Panc1 (cell line): ENCODE results near the gene FADS2. TPM values are rescaled to one million over a fixed set of nuclear protein-coding genes. Genes with fewer than 3 reads are reported as not detected.
A peak's percentile ranks its signal among the peaks of the same experiment; 100 is the strongest.

Source experiments
- ATAC-seq: fragments of 200-7000 bp; cut with Tn5 transposase; 2 replicates; pipeline ENCODE4 v1.9.1; 2020; ENCODE audit warnings: mild to moderate bottlenecking, moderate library complexity
- BruUV-seq: library from RNA; stranded (reverse); fragments of 400-500 nt; replicated peaks from 2 replicates; lab custom pipeline; 2021; lab: Mats Ljungman, UMichigan
- CTCF ChIA-PET: fragments of 300-600 bp; sonication (Branson Sonifier 250); formaldehyde crosslinking; loops from one replicate; lab custom pipeline; 2022; ENCODE audit warnings: antibody characterized with exemption; lab: Charles Lee
- POLR2A ChIA-PET: fragments of 300-600 bp; sonication (Branson Sonifier 250); formaldehyde crosslinking; loops from one replicate; lab custom pipeline; 2022; ENCODE audit warnings: antibody characterized with exemption; lab: Charles Lee
- DNase-seq: peaks from one replicate; pipeline ENCODE4 v3.0.0-alpha.2; 2010; ENCODE audit warnings: low read depth, low spot score
- H3K27ac ChIP-seq: 2 replicates; pipeline ENCODE4 v1.5.1; 2011; ENCODE audit warnings: mild to moderate bottlenecking, low read length, inconsistent platforms
- H3K27me3 ChIP-seq: fragments of 200-500 bp; sonication (Bioruptor generic); 2 replicates; pipeline ENCODE4 v1.6.0; 2014; ENCODE audit warnings: low read length, inconsistent platforms; ENCODE audit not compliant: control insufficient read depth, insufficient read depth
- H3K36me3 ChIP-seq: fragments of 200-500 bp; sonication (Bioruptor generic); 2 replicates; pipeline ENCODE4 v1.5.1; 2014; ENCODE audit warnings: inconsistent platforms, mild to moderate bottlenecking, low read length, moderate library complexity; ENCODE audit not compliant: control insufficient read depth, insufficient read depth
- H3K4me1 ChIP-seq: 2 replicates; pipeline ENCODE4 v1.5.1; 2011; ENCODE audit warnings: inconsistent platforms, mild to moderate bottlenecking, low read length, moderate library complexity; ENCODE audit not compliant: control insufficient read depth, insufficient read depth
- H3K4me3 ChIP-seq, 2 experiments: 2 replicates each; pipeline ENCODE4 v1.5.1; 2011 to 2012; ENCODE audit warnings: low read depth in 2 of 2, low read length in 2 of 2, mild to moderate bottlenecking in 2 of 2, inconsistent platforms in 1 of 2, moderate library complexity in 1 of 2
- H3K9me3 ChIP-seq: fragments of 200-500 bp; sonication (Bioruptor generic); 2 replicates; pipeline ENCODE4 v1.5.1; 2014; ENCODE audit warnings: low read depth, mild to moderate bottlenecking, inconsistent platforms, low read length, moderate library complexity; ENCODE audit not compliant: control insufficient read depth, insufficient read depth
- POLR2AphosphoS5 ChIP-seq: IDR thresholded peaks from 2 replicates; pipeline ENCODE4 v1.6.1; 2012; ENCODE audit warnings: mild to moderate bottlenecking, low read depth, low read length, moderate library complexity
- SIN3A ChIP-seq: IDR thresholded peaks from 2 replicates; pipeline ENCODE4 v1.6.1; 2012; ENCODE audit warnings: low read depth, mild to moderate bottlenecking, low read length, moderate library complexity, borderline replicate concordance; ENCODE audit not compliant: insufficient read depth
- TCF7L2 ChIP-seq: IDR thresholded peaks from 2 replicates; pipeline ENCODE4 v1.6.1; 2011; ENCODE audit warnings: mild to moderate bottlenecking, low read depth, low read length, inconsistent platforms
- in situ Hi-C: cut with HindIII; loops from 2 replicates; pipeline ENCODE4 v1.10.0; 2016; ENCODE audit warnings: low sequenced_read_pairs, low pct_unique_long_range_greater_than_20kb
- intact Hi-C: fragments of 100-400 bp; cut with micrococcal nuclease; formaldehyde crosslinking; loops from one replicate; pipeline ENCODE4 v1.10.0; 2022; ENCODE audit not compliant: unreplicated experiment
- total RNA-seq: library from RNA; stranded (reverse); gene quantifications from one replicate; pipeline ENCODE4 v1.2.1, GENCODE V29; 2021; ENCODE audit not compliant: unreplicated experiment
- TF ChIP-seq, protein P1 (sequence below): fragments of 450-650 bp; IDR thresholded peaks from 2 replicates; pipeline ENCODE4 v1.5.1; 2017; ENCODE audit warnings: mild to moderate bottlenecking
- TF ChIP-seq, protein P2 (sequence below), 2 experiments: IDR thresholded peaks; 2 replicates each; pipeline ENCODE4 v1.6.1; 2011 to 2012; ENCODE audit warnings: low read depth in 2 of 2, control low read depth in 1 of 2, low read length in 1 of 2, mild to moderate bottlenecking in 1 of 2, moderate library complexity in 1 of 2; ENCODE audit not compliant: insufficient read depth in 1 of 2

FADS2 gene
- total RNA-seq, 1 experiment from 2014 or later: 679 TPM

DNA sequence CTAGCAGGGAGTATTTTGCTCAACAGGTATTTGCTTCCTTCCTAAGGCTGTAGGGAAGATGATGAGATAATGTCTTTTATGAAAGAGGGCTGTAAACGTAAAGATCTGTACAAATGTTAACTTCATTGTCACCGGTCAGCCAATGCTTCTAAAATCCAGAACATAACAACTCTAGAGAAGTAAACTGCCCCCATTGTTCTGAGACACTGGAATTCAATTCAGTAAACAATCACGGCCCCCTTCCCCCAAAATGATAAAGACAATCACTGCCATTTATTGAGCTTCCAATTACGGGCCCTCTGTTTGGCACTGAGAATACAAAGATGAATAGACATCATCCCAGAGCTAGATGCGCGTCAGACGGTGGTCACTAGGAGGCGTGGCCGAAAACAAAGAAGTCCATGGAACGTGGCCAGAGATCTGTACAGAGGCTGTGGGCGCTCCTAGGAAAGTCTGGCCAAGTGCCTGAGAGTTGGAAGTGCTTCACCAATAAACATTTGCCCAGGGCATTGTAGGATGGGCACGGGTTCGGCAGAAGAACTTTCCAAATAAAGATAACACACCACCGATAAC lies 36.3 kb upstream of the FADS2 start:
- intact Hi-C loops (no loop called here), in situ Hi-C loops (no loop called here)
- CTCF ChIA-PET: no interaction called here
- TSS peak; percentile 93 for BruUV-seq
- Histone ChIP-seq H3K27me3 (no peaks in the 10 kb centered on the region), H3K4me1 (peaks cover 4% of the 10 kb centered on the region), H3K4me3 (peak overlapping the region; percentile 99), H3K36me3 (peaks cover 7% of the 10 kb centered on the region; the same call in 1 of the 2 replicates), H3K9me3 (no peaks in the 10 kb centered on the region), H3K27ac (peak overlapping the region; percentile 99)
- ATAC-seq (peak; percentile 36), DNase-seq (no peak)
- POLR2A ChIA-PET: no interaction called here
- no peak for TF ChIP-seq SIN3A
- TF ChIP-seq, protein P1, sequence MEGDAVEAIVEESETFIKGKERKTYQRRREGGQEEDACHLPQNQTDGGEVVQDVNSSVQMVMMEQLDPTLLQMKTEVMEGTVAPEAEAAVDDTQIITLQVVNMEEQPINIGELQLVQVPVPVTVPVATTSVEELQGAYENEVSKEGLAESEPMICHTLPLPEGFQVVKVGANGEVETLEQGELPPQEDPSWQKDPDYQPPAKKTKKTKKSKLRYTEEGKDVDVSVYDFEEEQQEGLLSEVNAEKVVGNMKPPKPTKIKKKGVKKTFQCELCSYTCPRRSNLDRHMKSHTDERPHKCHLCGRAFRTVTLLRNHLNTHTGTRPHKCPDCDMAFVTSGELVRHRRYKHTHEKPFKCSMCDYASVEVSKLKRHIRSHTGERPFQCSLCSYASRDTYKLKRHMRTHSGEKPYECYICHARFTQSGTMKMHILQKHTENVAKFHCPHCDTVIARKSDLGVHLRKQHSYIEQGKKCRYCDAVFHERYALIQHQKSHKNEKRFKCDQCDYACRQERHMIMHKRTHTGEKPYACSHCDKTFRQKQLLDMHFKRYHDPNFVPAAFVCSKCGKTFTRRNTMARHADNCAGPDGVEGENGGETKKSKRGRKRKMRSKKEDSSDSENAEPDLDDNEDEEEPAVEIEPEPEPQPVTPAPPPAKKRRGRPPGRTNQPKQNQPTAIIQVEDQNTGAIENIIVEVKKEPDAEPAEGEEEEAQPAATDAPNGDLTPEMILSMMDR: no peak
- TF ChIP-seq, protein P2, sequence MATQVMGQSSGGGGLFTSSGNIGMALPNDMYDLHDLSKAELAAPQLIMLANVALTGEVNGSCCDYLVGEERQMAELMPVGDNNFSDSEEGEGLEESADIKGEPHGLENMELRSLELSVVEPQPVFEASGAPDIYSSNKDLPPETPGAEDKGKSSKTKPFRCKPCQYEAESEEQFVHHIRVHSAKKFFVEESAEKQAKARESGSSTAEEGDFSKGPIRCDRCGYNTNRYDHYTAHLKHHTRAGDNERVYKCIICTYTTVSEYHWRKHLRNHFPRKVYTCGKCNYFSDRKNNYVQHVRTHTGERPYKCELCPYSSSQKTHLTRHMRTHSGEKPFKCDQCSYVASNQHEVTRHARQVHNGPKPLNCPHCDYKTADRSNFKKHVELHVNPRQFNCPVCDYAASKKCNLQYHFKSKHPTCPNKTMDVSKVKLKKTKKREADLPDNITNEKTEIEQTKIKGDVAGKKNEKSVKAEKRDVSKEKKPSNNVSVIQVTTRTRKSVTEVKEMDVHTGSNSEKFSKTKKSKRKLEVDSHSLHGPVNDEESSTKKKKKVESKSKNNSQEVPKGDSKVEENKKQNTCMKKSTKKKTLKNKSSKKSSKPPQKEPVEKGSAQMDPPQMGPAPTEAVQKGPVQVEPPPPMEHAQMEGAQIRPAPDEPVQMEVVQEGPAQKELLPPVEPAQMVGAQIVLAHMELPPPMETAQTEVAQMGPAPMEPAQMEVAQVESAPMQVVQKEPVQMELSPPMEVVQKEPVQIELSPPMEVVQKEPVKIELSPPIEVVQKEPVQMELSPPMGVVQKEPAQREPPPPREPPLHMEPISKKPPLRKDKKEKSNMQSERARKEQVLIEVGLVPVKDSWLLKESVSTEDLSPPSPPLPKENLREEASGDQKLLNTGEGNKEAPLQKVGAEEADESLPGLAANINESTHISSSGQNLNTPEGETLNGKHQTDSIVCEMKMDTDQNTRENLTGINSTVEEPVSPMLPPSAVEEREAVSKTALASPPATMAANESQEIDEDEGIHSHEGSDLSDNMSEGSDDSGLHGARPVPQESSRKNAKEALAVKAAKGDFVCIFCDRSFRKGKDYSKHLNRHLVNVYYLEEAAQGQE (IDR thresholded peaks at IDR 0.05; ENCODE audit: insufficient read depth in 1 of 2, low read depth in 2 of 2, low read length in 1 of 2): no peak
- TF ChIP-seq TCF7L2: no peak
- no peak for TF ChIP-seq POLR2AphosphoS5

DNA sequence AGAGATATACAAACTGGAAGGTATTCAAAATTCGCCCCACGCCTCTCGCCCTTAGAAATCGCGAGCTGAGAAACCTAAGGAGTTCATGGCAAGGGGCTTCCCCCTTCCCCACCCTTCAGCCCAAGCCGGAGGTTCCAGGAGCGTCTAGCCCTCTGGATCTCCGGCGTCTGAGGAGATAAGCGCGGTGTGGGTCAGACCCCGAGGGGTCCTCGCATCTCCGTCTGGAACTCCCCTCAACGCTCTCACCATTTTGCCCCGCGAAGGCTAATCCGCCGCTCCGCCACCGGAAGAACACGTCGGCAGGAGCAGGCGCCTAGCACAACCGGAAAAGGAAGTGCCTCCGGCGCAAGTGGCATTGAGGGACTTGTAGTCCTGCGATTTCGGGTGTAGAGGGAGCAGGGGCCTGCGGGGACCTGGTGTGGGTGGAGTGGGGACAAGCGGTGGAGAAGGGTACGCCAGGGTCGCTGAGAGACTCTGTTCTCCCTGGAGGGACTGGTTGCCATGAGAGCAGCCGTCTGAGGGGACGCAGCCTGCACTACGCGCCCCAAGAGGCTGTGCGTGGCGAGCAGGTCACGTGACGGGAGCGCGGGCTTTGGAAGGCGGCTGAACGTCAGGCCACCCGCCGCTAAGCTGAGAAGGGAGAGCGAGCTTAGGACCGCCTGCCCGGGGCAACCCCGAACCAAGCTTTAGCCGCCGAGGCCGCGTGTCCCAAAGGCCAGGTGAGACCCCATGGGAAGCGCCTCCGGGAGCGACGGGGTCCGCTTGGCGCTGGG lies 35.6 kb upstream of the FADS2 start, which contains the start of the genes FEN1 and TMEM258:
Gene FEN1, plus strand, starts transcription at position 602 of the 773 bp plus-strand sequence. CDS start 2,451 bp downstream, outside the sequence.
Gene TMEM258, minus strand, starts transcription at position 290 of the 773 bp plus-strand sequence. Its CDS starts 41 bp downstream, at position 249.
- CTCF ChIA-PET: no interaction called here
- BruUV-seq: no TSS peak
- ATAC-seq: peak; percentile 95
- Histone ChIP-seq H3K4me1 (peaks cover 7% of the 10 kb centered on the region), H3K27me3 (no peaks in the 10 kb centered on the region), H3K4me3 (peak within 1 kb of the TSS; percentile 99), H3K27ac (peak within 1 kb of the TSS; percentile 99), H3K36me3 (peaks cover 7% of the 10 kb centered on the region; the same call in 1 of the 2 replicates), H3K9me3 (no peaks in the 10 kb centered on the region)
- intact Hi-C loops (no loop called here), in situ Hi-C loops (no loop called here)
- no peak for TF ChIP-seq TCF7L2
- peak; percentile 83 for TF ChIP-seq POLR2AphosphoS5
- TF ChIP-seq, protein P1: no peak
- TF ChIP-seq SIN3A: peak; percentile 73
- TF ChIP-seq, protein P2 (IDR thresholded peaks at IDR 0.05; ENCODE audit: insufficient read depth in 1 of 2, low read depth in 2 of 2, low read length in 1 of 2): no peak
- POLR2A ChIA-PET: interaction anchor here (0.6 to 1.4 kb wide), 3 partner anchors 23 to 425 kb away, joined by 3 to 4 read pairs (median 3); no protein-coding TSS in a partner anchor
- DNase-seq: peak; percentile 78
